ENCODE measurements around the gene OXT. TPM values are rescaled to one million over a fixed set of nuclear protein-coding genes. Genes with fewer than 3 reads are reported as not detected.
"Not testable (repeated sequence)": the region's sequence is repeated elsewhere in the genome, so short reads cannot be mapped to it uniquely, and the experiment has no call there.

OXT gene
- total RNA-seq, 1 experiment from 2014 or later = not detected

GRCh38 chr20:3046677-3047462 lies 24.6 kb upstream of the OXT start:
- in situ Hi-C loops (cut with HindIII; ENCODE audit: low pct_unique_long_range_greater_than_20kb, low sequenced_read_pairs) = no loop called here

GRCh38 chr20:3047486-3048419 lies 23.7 kb upstream of the OXT start:
- in situ Hi-C loops (cut with HindIII; ENCODE audit: low pct_unique_long_range_greater_than_20kb, low sequenced_read_pairs) = no loop called here
- DNase-seq (ENCODE audit: low read depth) = no peak

More at GRCh38 chr20:3046677-3047462, 24.6 kb upstream of the OXT start:
- no peak for DNase-seq (ENCODE audit: low read depth)

- DNase-seq (ENCODE audit: low read depth) = no peak
- in situ Hi-C loops (cut with HindIII; ENCODE audit: low pct_unique_long_range_greater_than_20kb, low sequenced_read_pairs) = no loop called here
These were observed 19.9 kb upstream of the OXT start for GRCh38 chr20:3051385-3052019.

GRCh38 chr20:3059489-3059888 lies 11.9 kb upstream of the OXT start:
- in situ Hi-C loops (cut with HindIII; ENCODE audit: low pct_unique_long_range_greater_than_20kb, low sequenced_read_pairs) = no loop called here
- no peak for DNase-seq (ENCODE audit: low read depth)

- DNase-seq (ENCODE audit: low read depth); in situ Hi-C loops (cut with HindIII; ENCODE audit: low pct_unique_long_range_greater_than_20kb, low sequenced_read_pairs): not testable (repeated sequence)
These were observed 7.3 kb upstream of the OXT start for GRCh38 chr20:3064119-3064518.

GRCh38 chr20:3067139-3068014 lies 4.0 kb upstream of the OXT start:
- in situ Hi-C loops (cut with HindIII; ENCODE audit: low pct_unique_long_range_greater_than_20kb, low sequenced_read_pairs) = no loop called here
- DNase-seq (ENCODE audit: low read depth) = peak; percentile 84

GRCh38 chr20:3068075-3068474 lies 3.3 kb upstream of the OXT start:
- in situ Hi-C loops (cut with HindIII; ENCODE audit: low pct_unique_long_range_greater_than_20kb, low sequenced_read_pairs) = no loop called here
- DNase-seq (ENCODE audit: low read depth) = no peak

GRCh38 chr20:3068986-3069900 lies 2.2 kb upstream of the OXT start:
- peak; percentile 70 for DNase-seq (ENCODE audit: low read depth)
- in situ Hi-C loops (cut with HindIII; ENCODE audit: low pct_unique_long_range_greater_than_20kb, low sequenced_read_pairs) = no loop called here

- in situ Hi-C loops (cut with HindIII; ENCODE audit: low pct_unique_long_range_greater_than_20kb, low sequenced_read_pairs) = no loop called here
- DNase-seq (ENCODE audit: low read depth) = no peak
These were observed 695 bp upstream of the OXT start for GRCh38 chr20:3070725-3071124.

- in situ Hi-C loops (cut with HindIII; ENCODE audit: low pct_unique_long_range_greater_than_20kb, low sequenced_read_pairs) = no loop called here
- DNase-seq (ENCODE audit: low read depth) = no peak
These were observed 182 bp upstream of the OXT start for GRCh38 chr20:3071266-3071609.

GRCh38 chr20:3072530-3073250 lies 1.3 kb downstream of the OXT start:
- DNase-seq (ENCODE audit: low read depth) = no peak
- in situ Hi-C loops (cut with HindIII; ENCODE audit: low pct_unique_long_range_greater_than_20kb, low sequenced_read_pairs) = no loop called here

- in situ Hi-C loops (cut with HindIII; ENCODE audit: low pct_unique_long_range_greater_than_20kb, low sequenced_read_pairs); DNase-seq (ENCODE audit: low read depth): not testable (repeated sequence)
These were observed 1.8 kb downstream of the OXT start for GRCh38 chr20:3073251-3073643.

GRCh38 chr20:3074812-3075211 lies 3.4 kb downstream of the OXT start:
- no peak for DNase-seq (ENCODE audit: low read depth)
- in situ Hi-C loops (cut with HindIII; ENCODE audit: low pct_unique_long_range_greater_than_20kb, low sequenced_read_pairs) = no loop called here

- in situ Hi-C loops (cut with HindIII; ENCODE audit: low pct_unique_long_range_greater_than_20kb, low sequenced_read_pairs); DNase-seq (ENCODE audit: low read depth): not testable (repeated sequence)
These were observed 3.9 kb downstream of the OXT start for GRCh38 chr20:3075315-3075714.

- in situ Hi-C loops (cut with HindIII; ENCODE audit: low pct_unique_long_range_greater_than_20kb, low sequenced_read_pairs) = no loop called here
- DNase-seq (ENCODE audit: low read depth) = no peak
These were observed 6.3 kb downstream of the OXT start for GRCh38 chr20:3077618-3078134.

GRCh38 chr20:3080939-3081388 lies 9.5 kb downstream of the OXT start:
- in situ Hi-C loops (cut with HindIII; ENCODE audit: low pct_unique_long_range_greater_than_20kb, low sequenced_read_pairs) = no loop called here
- DNase-seq (ENCODE audit: low read depth) = no peak

Measured in Caki2 (cell line).